HK-2 (cell line): ENCODE data around the gene ERMP1.
"Not testable (repeated sequence)": the region's sequence is repeated elsewhere in the genome, so short reads cannot be mapped to it uniquely, and the experiment has no call there.

ENCODE experiments used
- DNase-seq: peaks from one replicate; pipeline ENCODE4 v3.0.0-alpha.2; 2018; ENCODE audit not compliant: unreplicated experiment

Gene ERMP1

GRCh38 chr9:5820425-5820824 is 12.5 kb downstream of the ERMP1 start:
- DNase-seq, result no peak

DNA sequence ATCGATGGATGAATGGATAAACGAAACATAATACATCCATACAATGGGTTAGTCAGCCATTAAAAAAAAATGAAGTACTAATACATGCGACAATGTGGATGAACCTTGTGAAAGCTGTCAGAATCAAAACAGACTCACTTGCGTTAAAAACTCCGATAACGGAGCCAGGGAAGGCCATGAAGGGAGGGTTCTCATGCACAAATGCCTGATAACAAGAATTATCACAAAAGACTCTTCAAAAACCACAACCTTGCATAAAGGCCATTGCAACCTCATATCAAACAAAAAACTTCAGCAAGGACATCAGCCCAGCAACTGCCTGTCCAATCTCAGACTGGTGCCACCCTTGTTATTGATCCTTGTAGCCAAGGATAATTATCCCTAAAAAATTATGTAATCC is 13.7 kb downstream of the ERMP1 start:
- no peak for DNase-seq

GRCh38 chr9:5818424-5819142 is 14.3 kb downstream of the ERMP1 start:
- no peak for DNase-seq

GRCh38 chr9:5817862-5818261 is 15.1 kb downstream of the ERMP1 start:
- no peak for DNase-seq

DNA sequence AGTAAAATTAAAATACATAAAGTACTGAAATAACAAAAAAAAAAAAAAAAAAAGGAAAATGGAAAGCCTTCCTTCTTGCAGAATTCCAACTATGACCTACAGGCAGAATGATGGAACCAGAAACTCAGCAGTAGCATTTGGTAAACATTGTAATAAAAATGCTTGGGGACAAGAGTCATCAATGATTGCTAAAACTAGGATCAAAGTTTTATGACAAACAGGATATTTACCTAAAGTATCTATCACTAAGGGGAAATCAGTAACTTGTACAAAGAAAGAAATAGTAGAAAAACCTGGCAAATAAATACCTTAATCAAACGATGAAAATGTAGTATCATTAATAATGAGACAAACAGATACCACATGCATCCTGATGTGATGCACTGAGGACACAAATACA is 17.5 kb downstream of the ERMP1 start:
- no peak for DNase-seq

- DNase-seq, result no peak
These were observed 19.1 kb downstream of the ERMP1 start for GRCh38 chr9:5813824-5814223.

DNA sequence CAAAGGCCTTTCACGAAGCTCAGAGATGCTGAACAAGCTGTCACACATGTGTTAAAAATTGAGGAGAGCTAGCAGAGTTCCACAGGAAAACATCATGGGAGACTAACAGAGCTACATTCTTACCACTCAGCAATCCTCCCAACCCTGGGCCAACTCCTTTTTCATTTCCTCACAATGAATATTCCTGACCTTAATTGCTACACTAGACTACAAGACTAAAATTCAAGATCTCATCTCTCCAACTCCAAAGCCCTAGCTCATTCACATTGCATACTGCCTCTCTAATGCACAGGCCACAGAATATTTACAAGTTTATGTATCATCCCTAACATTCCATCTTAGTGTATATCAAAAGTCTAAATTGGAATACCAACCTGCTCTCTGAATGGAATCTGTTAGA is 21.2 kb downstream of the ERMP1 start:
- no peak for DNase-seq

DNA sequence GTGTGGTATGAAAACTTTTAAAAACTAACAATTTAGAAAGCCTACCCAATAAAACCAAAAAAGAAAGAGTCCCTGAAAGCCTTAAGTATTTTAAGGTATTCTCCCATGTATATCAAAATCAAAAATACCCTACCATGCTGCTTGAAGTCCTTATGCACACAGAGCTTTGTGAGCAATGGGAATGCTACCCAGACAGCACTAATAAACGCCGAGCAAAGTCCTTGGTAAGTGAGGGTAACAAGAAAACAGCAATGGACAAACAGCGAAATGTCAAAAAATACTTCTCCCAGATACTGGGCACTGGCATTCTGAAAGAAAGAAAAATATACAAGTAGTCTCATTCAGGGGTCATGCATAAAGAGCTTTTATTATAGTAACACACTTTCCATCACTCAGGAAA is 27.4 kb downstream of the ERMP1 start:
- DNase-seq, result no peak

- DNase-seq, result no peak
These were observed 31.2 kb downstream of the ERMP1 start for GRCh38 chr9:5801739-5802113.

- DNase-seq, result no peak
These were observed 31.8 kb downstream of the ERMP1 start for GRCh38 chr9:5800969-5801738.

- not testable (repeated sequence) for DNase-seq
These were observed 32.5 kb downstream of the ERMP1 start for GRCh38 chr9:5800378-5800777.

GRCh38 chr9:5799314-5799713 is 33.6 kb downstream of the ERMP1 start:
- no peak for DNase-seq

GRCh38 chr9:5798581-5798980 is 34.3 kb downstream of the ERMP1 start:
- no peak for DNase-seq

- DNase-seq, result no peak
These were observed 36.6 kb downstream of the ERMP1 start for GRCh38 chr9:5796298-5796697.

DNA sequence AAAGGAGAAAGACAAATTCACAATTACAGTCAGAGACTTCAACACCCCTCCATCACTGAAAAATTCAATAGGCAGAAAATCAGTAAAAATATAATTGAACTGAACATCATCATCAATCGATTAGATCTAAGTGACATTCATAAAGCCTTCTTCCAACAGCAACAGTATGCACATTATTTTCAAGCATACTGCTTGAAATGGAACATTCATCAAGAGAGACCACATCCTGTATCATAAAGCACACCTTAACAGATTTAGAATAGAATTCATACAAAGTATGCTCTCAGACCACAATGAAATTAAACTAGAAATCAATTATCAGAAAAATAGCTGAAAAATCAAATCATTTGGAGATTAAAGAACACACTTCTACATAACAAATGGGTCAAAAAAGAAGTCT is 39.1 kb downstream of the ERMP1 start:
- DNase-seq, result no peak

DNA sequence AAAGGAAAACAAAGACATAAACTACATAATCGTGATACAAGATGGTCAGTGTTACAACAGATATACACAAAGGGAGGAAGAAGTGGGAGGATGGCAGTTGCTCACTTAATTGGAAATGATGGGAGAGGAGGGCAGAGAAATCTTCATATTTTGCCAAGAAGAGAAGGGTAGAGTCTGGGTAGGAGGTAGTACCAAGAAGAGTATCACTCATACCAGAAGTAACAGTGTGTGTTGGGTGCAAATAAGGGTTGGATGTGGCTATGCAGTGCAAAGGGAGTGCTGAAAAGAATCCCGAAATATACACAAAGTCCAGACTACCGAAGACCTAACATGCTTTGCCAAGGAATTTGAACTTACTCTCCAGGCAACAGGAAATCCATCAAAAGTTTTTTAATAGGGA is 41.0 kb downstream of the ERMP1 start:
- DNase-seq, result no peak

DNA sequence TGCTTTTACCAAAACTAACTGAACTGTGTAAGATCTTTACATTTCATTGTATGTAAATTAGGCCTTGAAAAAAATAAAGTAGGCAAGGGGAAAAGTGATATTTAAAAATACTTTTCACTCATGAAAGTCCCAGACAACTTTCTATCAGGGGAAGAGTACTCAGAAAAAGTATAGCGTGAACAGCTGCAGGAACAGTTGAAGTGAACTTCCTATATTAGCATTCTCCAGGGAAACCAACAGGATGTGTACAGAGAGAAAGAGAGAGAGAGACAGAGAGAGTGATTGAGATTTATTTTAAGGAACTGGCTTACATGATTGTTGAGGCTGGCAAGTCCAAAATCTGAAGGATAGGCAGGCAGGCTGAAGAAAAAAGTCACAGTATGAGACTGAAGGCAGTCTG is 42.0 kb downstream of the ERMP1 start:
- no peak for DNase-seq

DNA sequence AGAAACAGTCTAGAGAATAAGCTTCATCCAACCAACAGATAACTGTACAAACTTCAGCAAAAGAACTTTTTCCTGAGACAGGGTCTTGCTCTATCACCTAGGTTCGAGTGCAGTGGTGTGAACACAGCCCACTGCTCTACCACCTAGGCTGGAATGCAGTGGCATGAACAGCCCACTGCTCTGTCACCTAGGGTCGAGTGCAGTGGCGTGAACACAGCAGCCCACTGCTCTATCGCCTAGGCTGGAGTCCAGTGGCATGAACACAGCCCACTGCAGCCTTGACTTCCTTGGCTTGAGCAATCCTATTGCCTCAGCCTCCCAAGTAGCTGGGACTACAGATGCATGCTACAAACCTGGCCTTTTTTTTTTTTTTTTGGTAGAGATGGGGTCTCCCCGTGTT is 43.4 kb downstream of the ERMP1 start:
- no peak for DNase-seq

GRCh38 chr9:5787759-5788302 is 45.1 kb downstream of the ERMP1 start:
- DNase-seq, result no peak

DNA sequence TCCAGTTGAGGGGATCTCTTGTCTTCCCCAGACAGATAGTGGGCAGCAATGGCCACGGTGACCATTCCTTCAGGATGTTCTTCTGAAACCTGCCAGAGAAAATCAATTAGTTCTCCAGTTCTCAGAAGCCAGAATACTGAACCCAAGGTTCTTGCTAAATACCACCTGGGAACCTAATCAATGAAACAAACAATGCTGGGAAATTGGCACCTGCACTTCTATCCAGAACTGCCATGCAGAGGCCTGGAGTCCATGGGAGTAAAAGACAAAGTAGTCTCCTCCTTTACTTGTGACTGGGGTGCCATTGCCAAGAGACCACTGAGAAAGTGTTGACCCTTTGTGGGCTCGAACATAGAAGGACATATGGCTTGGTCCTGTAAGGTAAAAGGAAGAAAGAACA is 45.7 kb downstream of the ERMP1 start:
- DNase-seq, result no peak

DNA sequence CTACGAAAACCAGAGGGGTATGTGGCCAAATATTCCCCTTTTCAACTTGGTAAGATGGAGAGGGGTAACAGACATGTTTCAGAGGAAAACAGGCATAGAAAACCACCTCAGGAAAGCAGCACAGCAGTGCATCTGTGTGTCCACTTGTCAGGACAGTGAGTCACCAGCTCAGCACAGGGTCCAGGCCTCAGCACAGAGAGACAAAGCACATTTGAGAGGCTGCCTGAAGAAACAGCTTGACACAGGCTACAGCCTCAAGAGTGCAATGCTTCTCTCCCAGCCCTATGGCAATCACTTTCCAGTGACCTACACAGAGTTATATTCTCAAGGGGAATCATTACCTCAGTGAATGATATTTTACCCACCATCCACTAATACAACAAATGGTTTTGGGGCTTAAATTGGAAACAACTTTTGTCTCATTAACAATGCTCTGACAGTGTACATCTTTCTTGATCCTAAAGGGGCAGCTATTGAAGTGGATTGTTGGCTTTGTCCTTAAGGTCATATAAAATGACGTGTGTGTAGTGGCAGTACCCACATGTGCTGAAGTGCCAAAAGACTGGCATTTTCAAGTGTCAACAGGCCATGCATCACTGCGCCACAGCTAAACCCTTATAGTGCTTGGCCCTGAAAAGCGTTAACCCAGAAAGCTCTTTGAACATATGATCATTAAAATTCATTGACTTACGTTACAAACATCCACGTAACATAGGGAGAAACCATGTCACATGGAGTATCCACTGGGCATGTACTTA is 46.4 kb downstream of the ERMP1 start:
- no peak for DNase-seq

GRCh38 chr9:5784526-5785315 is 48.2 kb downstream of the ERMP1 start:
- DNase-seq, result no peak
